HCT116 (cell line): ENCODE data around the gene ZNF783.

Experiments used
- ELF1 ChIP-seq: IDR thresholded peaks from 2 replicates; pipeline ENCODE4 v1.6.1; 2012; ENCODE audit warnings: low read depth, borderline replicate concordance
- EZH2 ChIP-seq: fragments of 200-600 bp; sonication (generic); IDR thresholded peaks from 2 replicates; pipeline ENCODE4 v1.6.1; 2017; ENCODE audit warnings: antibody characterized with exemption, mixed run types
- EZH2phosphoT487 ChIP-seq: fragments of 200-600 bp; IDR thresholded peaks from 2 replicates; pipeline ENCODE4 v1.6.1; 2018; ENCODE audit warnings: antibody characterized with exemption, borderline replicate concordance
- POLR2A ChIP-seq: IDR thresholded peaks from 2 replicates; pipeline ENCODE4 v1.7.0; 2011; ENCODE audit warnings: borderline replicate concordance; ENCODE audit not compliant: insufficient read depth, insufficient read length; ENCODE audit errors: extremely low read depth
- POLR2AphosphoS5 ChIP-seq: IDR thresholded peaks from 2 replicates; pipeline ENCODE4 v1.6.1; 2011; ENCODE audit warnings: mild to moderate bottlenecking, low read depth, low read length, moderate library complexity
- RAD21 ChIP-seq: IDR thresholded peaks from 2 replicates; pipeline ENCODE4 v1.6.1; 2012; ENCODE audit warnings: low read depth, mild to moderate bottlenecking
- SIN3A ChIP-seq: IDR thresholded peaks from 2 replicates; pipeline ENCODE4 v1.6.1; 2012; ENCODE audit warnings: low read depth
- SRF ChIP-seq: IDR thresholded peaks from 2 replicates; pipeline ENCODE4 v1.6.1; 2012; ENCODE audit warnings: low read depth
- TCF7L2 ChIP-seq: IDR thresholded peaks from 2 replicates; pipeline ENCODE4 v1.7.0; 2011; ENCODE audit warnings: borderline replicate concordance, inconsistent platforms; ENCODE audit not compliant: insufficient read depth, insufficient read length; ENCODE audit errors: extremely low read depth
- ZFX ChIP-seq: fragments of 450-650 bp; IDR thresholded peaks from 2 replicates; pipeline ENCODE4 v1.6.1; 2017
- TF ChIP-seq, protein P1 (sequence below), 3 experiments: fragments of 200-600 bp in 1 of 3; sonication (generic) in 1 of 3; IDR thresholded peaks in 2 of 3; conservative IDR thresholded peaks in 1 of 3; 2 replicates each; pipeline ENCODE4 v1.5.1; 2012 to 2017; ENCODE audit warnings: low read depth in 2 of 3, low read length in 2 of 3, antibody characterized with exemption in 1 of 3, borderline replicate concordance in 1 of 3, control low read depth in 1 of 3, mild to moderate bottlenecking in 1 of 3, mixed read lengths in 1 of 3, mixed run types in 1 of 3, moderate library complexity in 1 of 3; ENCODE audit not compliant: insufficient read depth in 1 of 3
- TF ChIP-seq, protein P2 (sequence below): IDR thresholded peaks from 2 replicates; pipeline ENCODE4 v1.6.1; 2012
- TF ChIP-seq, protein P3 (sequence below): IDR thresholded peaks from 2 replicates; pipeline ENCODE4 v1.6.1; 2012; ENCODE audit warnings: low read depth

DNA sequence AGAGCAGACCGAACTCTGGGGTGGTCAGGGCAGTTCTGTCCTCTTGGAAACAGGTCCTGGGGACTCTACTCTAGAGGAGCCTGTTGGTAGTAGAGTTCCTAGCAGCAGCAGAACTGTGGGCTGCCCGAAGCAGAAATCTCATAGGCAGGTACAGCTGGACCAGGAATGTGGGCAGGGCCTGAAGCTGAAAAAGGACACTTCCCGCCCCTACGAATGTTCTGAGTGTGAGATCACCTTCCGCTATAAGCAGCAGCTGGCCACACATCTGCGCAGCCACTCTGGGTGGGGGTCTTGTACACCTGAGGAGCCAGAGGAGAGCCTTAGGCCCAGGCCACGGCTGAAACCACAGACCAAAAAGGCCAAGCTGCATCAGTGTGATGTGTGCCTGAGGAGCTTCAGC, 8.3 kb upstream of the ZNF783 start:
- TF ChIP-seq, protein P1, sequence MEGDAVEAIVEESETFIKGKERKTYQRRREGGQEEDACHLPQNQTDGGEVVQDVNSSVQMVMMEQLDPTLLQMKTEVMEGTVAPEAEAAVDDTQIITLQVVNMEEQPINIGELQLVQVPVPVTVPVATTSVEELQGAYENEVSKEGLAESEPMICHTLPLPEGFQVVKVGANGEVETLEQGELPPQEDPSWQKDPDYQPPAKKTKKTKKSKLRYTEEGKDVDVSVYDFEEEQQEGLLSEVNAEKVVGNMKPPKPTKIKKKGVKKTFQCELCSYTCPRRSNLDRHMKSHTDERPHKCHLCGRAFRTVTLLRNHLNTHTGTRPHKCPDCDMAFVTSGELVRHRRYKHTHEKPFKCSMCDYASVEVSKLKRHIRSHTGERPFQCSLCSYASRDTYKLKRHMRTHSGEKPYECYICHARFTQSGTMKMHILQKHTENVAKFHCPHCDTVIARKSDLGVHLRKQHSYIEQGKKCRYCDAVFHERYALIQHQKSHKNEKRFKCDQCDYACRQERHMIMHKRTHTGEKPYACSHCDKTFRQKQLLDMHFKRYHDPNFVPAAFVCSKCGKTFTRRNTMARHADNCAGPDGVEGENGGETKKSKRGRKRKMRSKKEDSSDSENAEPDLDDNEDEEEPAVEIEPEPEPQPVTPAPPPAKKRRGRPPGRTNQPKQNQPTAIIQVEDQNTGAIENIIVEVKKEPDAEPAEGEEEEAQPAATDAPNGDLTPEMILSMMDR (IDR thresholded peaks at IDR 0.05 in 2 of 3, conservative IDR thresholded peaks at IDR 0.05 in 1 of 3; ENCODE audit: borderline replicate concordance in 1 of 3, insufficient read depth in 1 of 3, low read depth in 2 of 3, low read length in 2 of 3), result no peak
- TF ChIP-seq, protein P2, sequence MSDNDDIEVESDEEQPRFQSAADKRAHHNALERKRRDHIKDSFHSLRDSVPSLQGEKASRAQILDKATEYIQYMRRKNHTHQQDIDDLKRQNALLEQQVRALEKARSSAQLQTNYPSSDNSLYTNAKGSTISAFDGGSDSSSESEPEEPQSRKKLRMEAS, result no peak
- no peak for TF ChIP-seq POLR2AphosphoS5
- no peak for TF ChIP-seq SIN3A
- no peak for TF ChIP-seq POLR2A
- TF ChIP-seq, protein P3, sequence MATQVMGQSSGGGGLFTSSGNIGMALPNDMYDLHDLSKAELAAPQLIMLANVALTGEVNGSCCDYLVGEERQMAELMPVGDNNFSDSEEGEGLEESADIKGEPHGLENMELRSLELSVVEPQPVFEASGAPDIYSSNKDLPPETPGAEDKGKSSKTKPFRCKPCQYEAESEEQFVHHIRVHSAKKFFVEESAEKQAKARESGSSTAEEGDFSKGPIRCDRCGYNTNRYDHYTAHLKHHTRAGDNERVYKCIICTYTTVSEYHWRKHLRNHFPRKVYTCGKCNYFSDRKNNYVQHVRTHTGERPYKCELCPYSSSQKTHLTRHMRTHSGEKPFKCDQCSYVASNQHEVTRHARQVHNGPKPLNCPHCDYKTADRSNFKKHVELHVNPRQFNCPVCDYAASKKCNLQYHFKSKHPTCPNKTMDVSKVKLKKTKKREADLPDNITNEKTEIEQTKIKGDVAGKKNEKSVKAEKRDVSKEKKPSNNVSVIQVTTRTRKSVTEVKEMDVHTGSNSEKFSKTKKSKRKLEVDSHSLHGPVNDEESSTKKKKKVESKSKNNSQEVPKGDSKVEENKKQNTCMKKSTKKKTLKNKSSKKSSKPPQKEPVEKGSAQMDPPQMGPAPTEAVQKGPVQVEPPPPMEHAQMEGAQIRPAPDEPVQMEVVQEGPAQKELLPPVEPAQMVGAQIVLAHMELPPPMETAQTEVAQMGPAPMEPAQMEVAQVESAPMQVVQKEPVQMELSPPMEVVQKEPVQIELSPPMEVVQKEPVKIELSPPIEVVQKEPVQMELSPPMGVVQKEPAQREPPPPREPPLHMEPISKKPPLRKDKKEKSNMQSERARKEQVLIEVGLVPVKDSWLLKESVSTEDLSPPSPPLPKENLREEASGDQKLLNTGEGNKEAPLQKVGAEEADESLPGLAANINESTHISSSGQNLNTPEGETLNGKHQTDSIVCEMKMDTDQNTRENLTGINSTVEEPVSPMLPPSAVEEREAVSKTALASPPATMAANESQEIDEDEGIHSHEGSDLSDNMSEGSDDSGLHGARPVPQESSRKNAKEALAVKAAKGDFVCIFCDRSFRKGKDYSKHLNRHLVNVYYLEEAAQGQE, result no peak
- TF ChIP-seq ZFX, result no peak
- no peak for TF ChIP-seq SRF
- TF ChIP-seq EZH2, result no peak
- TF ChIP-seq RAD21, result no peak
- TF ChIP-seq ELF1, result no peak
- no peak for TF ChIP-seq EZH2phosphoT487
- no peak for TF ChIP-seq TCF7L2
